Measurements from ENCODE around the gene EYS.

DNA sequence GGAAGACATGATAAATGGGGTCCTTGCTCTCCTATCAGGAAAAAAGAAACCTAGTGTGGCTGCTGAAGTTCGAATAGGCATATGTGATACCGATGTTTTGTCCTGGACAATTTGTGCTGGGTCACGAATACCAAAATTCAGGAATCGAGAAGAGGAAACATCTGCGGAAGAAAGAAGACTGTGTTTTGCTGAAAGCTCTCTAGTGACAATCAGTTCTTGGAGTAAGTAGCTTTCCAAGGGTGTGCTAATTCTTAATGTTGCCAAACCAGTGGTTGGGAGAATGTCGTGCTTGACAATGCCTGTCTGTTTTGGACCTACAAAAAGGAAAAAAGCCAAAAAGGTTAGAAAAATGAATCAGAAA is 1115.4 kb downstream of the EYS start:
- TF ChIP-seq, protein P1, sequence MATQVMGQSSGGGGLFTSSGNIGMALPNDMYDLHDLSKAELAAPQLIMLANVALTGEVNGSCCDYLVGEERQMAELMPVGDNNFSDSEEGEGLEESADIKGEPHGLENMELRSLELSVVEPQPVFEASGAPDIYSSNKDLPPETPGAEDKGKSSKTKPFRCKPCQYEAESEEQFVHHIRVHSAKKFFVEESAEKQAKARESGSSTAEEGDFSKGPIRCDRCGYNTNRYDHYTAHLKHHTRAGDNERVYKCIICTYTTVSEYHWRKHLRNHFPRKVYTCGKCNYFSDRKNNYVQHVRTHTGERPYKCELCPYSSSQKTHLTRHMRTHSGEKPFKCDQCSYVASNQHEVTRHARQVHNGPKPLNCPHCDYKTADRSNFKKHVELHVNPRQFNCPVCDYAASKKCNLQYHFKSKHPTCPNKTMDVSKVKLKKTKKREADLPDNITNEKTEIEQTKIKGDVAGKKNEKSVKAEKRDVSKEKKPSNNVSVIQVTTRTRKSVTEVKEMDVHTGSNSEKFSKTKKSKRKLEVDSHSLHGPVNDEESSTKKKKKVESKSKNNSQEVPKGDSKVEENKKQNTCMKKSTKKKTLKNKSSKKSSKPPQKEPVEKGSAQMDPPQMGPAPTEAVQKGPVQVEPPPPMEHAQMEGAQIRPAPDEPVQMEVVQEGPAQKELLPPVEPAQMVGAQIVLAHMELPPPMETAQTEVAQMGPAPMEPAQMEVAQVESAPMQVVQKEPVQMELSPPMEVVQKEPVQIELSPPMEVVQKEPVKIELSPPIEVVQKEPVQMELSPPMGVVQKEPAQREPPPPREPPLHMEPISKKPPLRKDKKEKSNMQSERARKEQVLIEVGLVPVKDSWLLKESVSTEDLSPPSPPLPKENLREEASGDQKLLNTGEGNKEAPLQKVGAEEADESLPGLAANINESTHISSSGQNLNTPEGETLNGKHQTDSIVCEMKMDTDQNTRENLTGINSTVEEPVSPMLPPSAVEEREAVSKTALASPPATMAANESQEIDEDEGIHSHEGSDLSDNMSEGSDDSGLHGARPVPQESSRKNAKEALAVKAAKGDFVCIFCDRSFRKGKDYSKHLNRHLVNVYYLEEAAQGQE (IDR thresholded peaks at IDR 0.05; ENCODE audit: low read depth, low read length): no peak
- TF ChIP-seq, protein P2, sequence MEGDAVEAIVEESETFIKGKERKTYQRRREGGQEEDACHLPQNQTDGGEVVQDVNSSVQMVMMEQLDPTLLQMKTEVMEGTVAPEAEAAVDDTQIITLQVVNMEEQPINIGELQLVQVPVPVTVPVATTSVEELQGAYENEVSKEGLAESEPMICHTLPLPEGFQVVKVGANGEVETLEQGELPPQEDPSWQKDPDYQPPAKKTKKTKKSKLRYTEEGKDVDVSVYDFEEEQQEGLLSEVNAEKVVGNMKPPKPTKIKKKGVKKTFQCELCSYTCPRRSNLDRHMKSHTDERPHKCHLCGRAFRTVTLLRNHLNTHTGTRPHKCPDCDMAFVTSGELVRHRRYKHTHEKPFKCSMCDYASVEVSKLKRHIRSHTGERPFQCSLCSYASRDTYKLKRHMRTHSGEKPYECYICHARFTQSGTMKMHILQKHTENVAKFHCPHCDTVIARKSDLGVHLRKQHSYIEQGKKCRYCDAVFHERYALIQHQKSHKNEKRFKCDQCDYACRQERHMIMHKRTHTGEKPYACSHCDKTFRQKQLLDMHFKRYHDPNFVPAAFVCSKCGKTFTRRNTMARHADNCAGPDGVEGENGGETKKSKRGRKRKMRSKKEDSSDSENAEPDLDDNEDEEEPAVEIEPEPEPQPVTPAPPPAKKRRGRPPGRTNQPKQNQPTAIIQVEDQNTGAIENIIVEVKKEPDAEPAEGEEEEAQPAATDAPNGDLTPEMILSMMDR (IDR thresholded peaks at IDR 0.05): no peak
- TF ChIP-seq POLR2AphosphoS5 (IDR thresholded peaks at IDR 0.05; ENCODE audit: low read depth, low read length): no peak
- TF ChIP-seq, protein P3, sequence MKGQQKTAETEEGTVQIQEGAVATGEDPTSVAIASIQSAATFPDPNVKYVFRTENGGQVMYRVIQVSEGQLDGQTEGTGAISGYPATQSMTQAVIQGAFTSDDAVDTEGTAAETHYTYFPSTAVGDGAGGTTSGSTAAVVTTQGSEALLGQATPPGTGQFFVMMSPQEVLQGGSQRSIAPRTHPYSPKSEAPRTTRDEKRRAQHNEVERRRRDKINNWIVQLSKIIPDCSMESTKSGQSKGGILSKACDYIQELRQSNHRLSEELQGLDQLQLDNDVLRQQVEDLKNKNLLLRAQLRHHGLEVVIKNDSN (IDR thresholded peaks at IDR 0.05; ENCODE audit: borderline replicate concordance, low read depth): no peak
- TF ChIP-seq YY1 (IDR thresholded peaks at IDR 0.05; ENCODE audit: low read depth): no peak
- TF ChIP-seq GABPA (IDR thresholded peaks at IDR 0.05; ENCODE audit: low read depth): no peak
- TF ChIP-seq SIN3A (IDR thresholded peaks at IDR 0.05; ENCODE audit: borderline replicate concordance, low read depth, low read length): no peak
- no peak for TF ChIP-seq SMC3 (IDR thresholded peaks at IDR 0.05; ENCODE audit: low read depth, low read length)
- no peak for TF ChIP-seq RAD21 (IDR thresholded peaks at IDR 0.05; ENCODE audit: low read length)
- TF ChIP-seq ELF1 (IDR thresholded peaks at IDR 0.05): no peak

All from SK-N-SH (cell line).